H9 (cell line): ENCODE measurements around the gene ZNF296. TPM values are rescaled to one million over a fixed set of nuclear protein-coding genes. Genes with fewer than 3 reads are reported as not detected.

Experiments used
- DNase-seq: peaks from one replicate; pipeline ENCODE4 v3.0.0-alpha.2; 2017
- H2AFZ ChIP-seq: one replicate; pipeline ENCODE4 v1.6.1; 2013; ENCODE audit warnings: mild to moderate bottlenecking, low read length, control low read depth, moderate library complexity
- H2AK5ac ChIP-seq: 2 replicates; pipeline ENCODE4 v1.6.1; 2013; ENCODE audit warnings: low read length, control low read depth, mixed read lengths; ENCODE audit not compliant: insufficient read length
- H2BK120ac ChIP-seq: one replicate; pipeline ENCODE4 v1.6.1; 2013; ENCODE audit warnings: low read depth, mild to moderate bottlenecking, low read length, control low read depth, inconsistent platforms; ENCODE audit not compliant: poor library complexity, severe bottlenecking
- H2BK12ac ChIP-seq: 2 replicates; pipeline ENCODE4 v1.6.1; 2013; ENCODE audit warnings: low read length, control low read depth, mixed read lengths, low read depth; ENCODE audit not compliant: insufficient read length
- H2BK15ac ChIP-seq: 2 replicates; pipeline ENCODE4 v1.6.1; 2013; ENCODE audit warnings: low read depth, low read length, control low read depth
- H2BK20ac ChIP-seq: one replicate; pipeline ENCODE4 v1.6.1; 2013; ENCODE audit warnings: low read depth, mild to moderate bottlenecking, low read length, control low read depth, inconsistent platforms; ENCODE audit not compliant: poor library complexity, severe bottlenecking
- H2BK5ac ChIP-seq: 2 replicates; pipeline ENCODE4 v1.6.1; 2013; ENCODE audit warnings: low read length, control low read depth, mixed read lengths; ENCODE audit not compliant: insufficient read length
- H3K14ac ChIP-seq: 2 replicates; pipeline ENCODE4 v1.6.1; 2013; ENCODE audit warnings: low read length, control low read depth; ENCODE audit not compliant: insufficient read depth
- H3K18ac ChIP-seq: 2 replicates; pipeline ENCODE4 v1.6.1; 2013; ENCODE audit warnings: low read depth, mild to moderate bottlenecking, mixed read lengths, low read length, control low read depth; ENCODE audit not compliant: insufficient read length
- H3K23ac ChIP-seq: 2 replicates; pipeline ENCODE4 v1.6.1; 2013; ENCODE audit warnings: low read length, control low read depth, mixed read lengths, low read depth; ENCODE audit not compliant: insufficient read length
- H3K23me2 ChIP-seq: 2 replicates; pipeline ENCODE4 v1.6.1; 2013; ENCODE audit warnings: low read depth, mild to moderate bottlenecking, mixed read lengths, low read length, control low read depth; ENCODE audit not compliant: insufficient read length, poor library complexity, severe bottlenecking
- H3K27ac ChIP-seq: 2 replicates; pipeline ENCODE4 v1.5.1; 2013; ENCODE audit warnings: low read length, control low read depth, mixed read lengths, low read depth; ENCODE audit not compliant: insufficient read length
- H3K27me3 ChIP-seq: 2 replicates; pipeline ENCODE4 v1.6.1; 2013; ENCODE audit warnings: low read length, control low read depth, inconsistent platforms; ENCODE audit not compliant: insufficient read depth
- H3K4ac ChIP-seq: 2 replicates; pipeline ENCODE4 v1.6.1; 2013; ENCODE audit warnings: low read depth, mild to moderate bottlenecking, control low read depth, inconsistent platforms, low read length, moderate library complexity
- H3K4me1 ChIP-seq: 2 replicates; pipeline ENCODE4 v1.6.1; 2013; ENCODE audit warnings: low read length, control low read depth, inconsistent platforms; ENCODE audit not compliant: insufficient read depth
- H3K4me2 ChIP-seq: 2 replicates; pipeline ENCODE4 v1.6.1; 2013; ENCODE audit warnings: low read length, control low read depth, mixed read lengths; ENCODE audit not compliant: insufficient read length, insufficient read depth
- H3K56ac ChIP-seq: 2 replicates; pipeline ENCODE4 v1.6.1; 2013; ENCODE audit warnings: low read depth, mild to moderate bottlenecking, mixed read lengths, low read length, control low read depth; ENCODE audit not compliant: insufficient read length
- H3K79me1 ChIP-seq: 2 replicates; pipeline ENCODE4 v1.6.1; 2013; ENCODE audit warnings: low read depth, mild to moderate bottlenecking, moderate library complexity, low read length, control low read depth, inconsistent platforms; ENCODE audit not compliant: insufficient read depth, poor library complexity, severe bottlenecking
- H3K79me2 ChIP-seq: 2 replicates; pipeline ENCODE4 v1.6.1; 2013; ENCODE audit warnings: low read length, control low read depth, inconsistent platforms; ENCODE audit not compliant: insufficient read depth
- H3K9ac ChIP-seq: 2 replicates; pipeline ENCODE4 v1.6.1; 2013; ENCODE audit warnings: low read length, control low read depth, mixed read lengths; ENCODE audit not compliant: insufficient read length; ENCODE audit errors: extremely low read depth
- H3K9me3 ChIP-seq: one replicate; pipeline ENCODE4 v1.6.1; 2013; ENCODE audit warnings: low read depth, low read length, inconsistent platforms; ENCODE audit not compliant: control insufficient read depth
- H3T11ph ChIP-seq: one replicate; pipeline ENCODE4 v1.6.1; 2013; ENCODE audit warnings: mild to moderate bottlenecking, low read length, control low read depth, inconsistent platforms
- H4K20me1 ChIP-seq: one replicate; pipeline ENCODE4 v1.6.1; 2013; ENCODE audit not compliant: control insufficient read depth, insufficient read length, insufficient read depth
- H4K5ac ChIP-seq: 2 replicates; pipeline ENCODE4 v1.6.1; 2013; ENCODE audit warnings: low read depth, mild to moderate bottlenecking, mixed read lengths, low read length, control low read depth; ENCODE audit not compliant: insufficient read length
- H4K8ac ChIP-seq: replicated peaks from 2 replicates; pipeline ENCODE4 v1.6.1; 2013; ENCODE audit warnings: low read length, control low read depth, mixed read lengths, low read depth; ENCODE audit not compliant: insufficient read length
- H4K91ac ChIP-seq: 2 replicates; pipeline ENCODE4 v1.6.1; 2013; ENCODE audit warnings: low read depth, mild to moderate bottlenecking, moderate library complexity, mixed read lengths, low read length, control low read depth; ENCODE audit not compliant: insufficient read length
- H3K27ac Mint-ChIP-seq, 3 experiments: 2 replicates in 2 of 3; 3 replicates in 1 of 3; pipeline ENCODE4 v1.8.0; 2020 to 2021; ENCODE audit warnings: mixed read lengths in 3 of 3, mild to moderate bottlenecking in 1 of 3, moderate library complexity in 1 of 3
- H3K27me3 Mint-ChIP-seq: 2 replicates; pipeline ENCODE4 v1.8.0; 2021; ENCODE audit warnings: low read depth, mild to moderate bottlenecking, moderate library complexity, mixed read lengths
- H3K36me3 Mint-ChIP-seq, 3 experiments: 2 replicates in 2 of 3; 3 replicates in 1 of 3; pipeline ENCODE4 v1.8.0; 2020 to 2021; ENCODE audit warnings: low read depth in 3 of 3, mixed read lengths in 3 of 3; ENCODE audit not compliant: insufficient read depth in 1 of 3
- H3K4me1 Mint-ChIP-seq, 2 experiments: 2 replicates each; pipeline ENCODE4 v1.8.0; 2020; ENCODE audit warnings: mixed read lengths in 2 of 2
- H3K4me3 Mint-ChIP-seq, 2 experiments: 2 replicates in 1 of 2; 3 replicates in 1 of 2; pipeline ENCODE4 v1.8.0; 2020 to 2021; ENCODE audit warnings: mild to moderate bottlenecking in 2 of 2, mixed read lengths in 2 of 2, moderate library complexity in 1 of 2
- H3K9me3 Mint-ChIP-seq, 2 experiments: 2 replicates in 1 of 2; 3 replicates in 1 of 2; pipeline ENCODE4 v1.8.0; 2020; ENCODE audit warnings: mild to moderate bottlenecking in 2 of 2, mixed read lengths in 2 of 2, moderate library complexity in 1 of 2
- WGBS: extraction: QIAGEN DNeasy Blood & Tissue Kit; methylation state at CpG from one replicate; pipeline ENCODE4 v1.1.7; 2013; ENCODE audit warnings: missing lambda C conversion rate, low lambda C conversion rate, mixed read lengths; ENCODE audit not compliant: insufficient read length; ENCODE audit errors: extremely low coverage; 5-methylcytosine and 5-hydroxymethylcytosine counted together
- total RNA-seq: library from RNA; stranded (reverse); gene quantifications from 2 replicates; pipeline ENCODE4 v1.2.1, GENCODE V29; 2021
- TF ChIP-seq, protein P1 (sequence below): fragments of 200-600 bp; sonication (generic); conservative IDR thresholded peaks from 3 replicates; pipeline ENCODE4 v1.8.0; 2021; ENCODE audit warnings: antibody characterized with exemption, mild to moderate bottlenecking

ZNF296 gene
- total RNA-seq, 1 experiment from 2014 or later: 14.8 TPM

DNA sequence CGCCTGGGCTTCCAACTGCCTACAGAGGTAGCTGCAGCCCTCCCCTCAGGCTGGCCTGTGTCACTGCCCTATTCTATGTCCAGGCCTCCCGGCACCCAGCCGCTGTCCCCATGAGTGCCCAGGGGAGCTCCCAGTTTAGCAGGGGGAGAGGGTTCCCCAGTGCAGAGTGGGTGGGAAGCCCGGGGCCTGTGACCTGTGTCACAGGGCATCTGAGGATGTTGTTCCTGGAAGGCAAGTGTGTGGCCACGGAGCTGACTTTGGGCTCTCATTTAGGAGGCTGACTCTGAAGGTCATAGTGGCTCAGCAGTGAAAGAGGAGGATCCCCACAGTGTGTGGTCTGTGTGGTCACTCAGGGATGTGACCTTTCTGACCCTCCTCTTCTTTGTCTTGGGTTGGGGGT, 41.8 kb upstream of the ZNF296 start:
- Mint-ChIP-seq H3K27ac (no peak overlapping the region), H3K27me3 (no peaks in the 10 kb centered on the region), H3K4me1 (peaks cover 17 to 37% of the 10 kb centered on the region in 2 experiments), H3K36me3 (peaks cover 0 to 4% (median 0%) of the 10 kb centered on the region in 3 experiments; a peak in 1 of 7 replicates), H3K9me3 (no peaks in the 10 kb centered on the region), H3K4me3 (no peak overlapping the region)
- Histone ChIP-seq H4K91ac (no peak overlapping the region), H4K8ac (no peak overlapping the region), H3K4ac (no peak overlapping the region), H4K20me1 (peaks cover 8% of the 10 kb centered on the region), H4K5ac (no peak overlapping the region), H2BK20ac (no peak overlapping the region), H2AK5ac (no peak overlapping the region), H3K27ac (no peak overlapping the region), H3K27me3 (no peaks in the 10 kb centered on the region), H3T11ph (no peak overlapping the region), H3K9ac (no peak overlapping the region), H2BK120ac (no peak overlapping the region), H2AFZ (no peak overlapping the region), H3K23ac (no peak overlapping the region), H2BK12ac (no peak overlapping the region), H3K14ac (no peak overlapping the region), H3K23me2 (no peaks in the 10 kb centered on the region), H3K79me2 (peaks cover 8% of the 10 kb centered on the region; the same call in 1 of the 2 replicates), H2BK5ac (no peak overlapping the region), H3K79me1 (no peaks in the 10 kb centered on the region), H3K9me3 (no peaks in the 10 kb centered on the region), H3K4me2 (no peak overlapping the region), H3K18ac (no peak overlapping the region), H2BK15ac (no peak overlapping the region), H3K56ac (no peak overlapping the region), H3K4me1 (no peaks in the 10 kb centered on the region; the same call in 1 of the 2 replicates)
- WGBS: no CpG with 5 or more reads among the region's 5 CpGs
- TF ChIP-seq, protein P1, sequence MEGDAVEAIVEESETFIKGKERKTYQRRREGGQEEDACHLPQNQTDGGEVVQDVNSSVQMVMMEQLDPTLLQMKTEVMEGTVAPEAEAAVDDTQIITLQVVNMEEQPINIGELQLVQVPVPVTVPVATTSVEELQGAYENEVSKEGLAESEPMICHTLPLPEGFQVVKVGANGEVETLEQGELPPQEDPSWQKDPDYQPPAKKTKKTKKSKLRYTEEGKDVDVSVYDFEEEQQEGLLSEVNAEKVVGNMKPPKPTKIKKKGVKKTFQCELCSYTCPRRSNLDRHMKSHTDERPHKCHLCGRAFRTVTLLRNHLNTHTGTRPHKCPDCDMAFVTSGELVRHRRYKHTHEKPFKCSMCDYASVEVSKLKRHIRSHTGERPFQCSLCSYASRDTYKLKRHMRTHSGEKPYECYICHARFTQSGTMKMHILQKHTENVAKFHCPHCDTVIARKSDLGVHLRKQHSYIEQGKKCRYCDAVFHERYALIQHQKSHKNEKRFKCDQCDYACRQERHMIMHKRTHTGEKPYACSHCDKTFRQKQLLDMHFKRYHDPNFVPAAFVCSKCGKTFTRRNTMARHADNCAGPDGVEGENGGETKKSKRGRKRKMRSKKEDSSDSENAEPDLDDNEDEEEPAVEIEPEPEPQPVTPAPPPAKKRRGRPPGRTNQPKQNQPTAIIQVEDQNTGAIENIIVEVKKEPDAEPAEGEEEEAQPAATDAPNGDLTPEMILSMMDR: no peak
- DNase-seq: no peak
